Naive thymus-derived CD8-positive, alpha-beta T cell (primary cell): ENCODE measurements around the gene ATXN7L1. TPM values are rescaled to one million over a fixed set of nuclear protein-coding genes. Genes with fewer than 3 reads are reported as not detected.

Experiments
- ATAC-seq, 2 donors: fragments of 150-1000 bp; cut with Tn5 transposase in 1 of 2; sonication (Bioruptor Pico), chemical (Tn5 transposase) in 1 of 2; 1 replicate in 1 of 2; 2 replicates in 1 of 2; pipeline ENCODE4 v1.10.0; 2021; ENCODE audit warnings: mild to moderate bottlenecking in 2 of 2, moderate library complexity in 2 of 2
- POLR2A ChIA-PET: fragments of 350-600 bp; sonication (Branson Sonifier 250); formaldehyde crosslinking; loops from one replicate; lab custom pipeline; 2021; ENCODE audit warnings: antibody characterized with exemption; lab: Charles Lee
- DNase-seq, 10 donors: peaks; one replicate each; pipeline versions ENCODE4 v3.0.0 to v3.0.0-alpha.2; 2020 to 2022
- H3K27ac Mint-ChIP-seq, 10 donors: one replicate each; pipeline ENCODE4 v1.8.0; 2020 to 2022; ENCODE audit warnings: mild to moderate bottlenecking in 10 of 10, mixed read lengths in 10 of 10, moderate library complexity in 4 of 10, inconsistent platforms in 1 of 10
- H3K27me3 Mint-ChIP-seq, 5 donors: one replicate each; pipeline ENCODE4 v1.8.0; 2021 to 2022; ENCODE audit warnings: mixed read lengths in 5 of 5
- H3K36me3 Mint-ChIP-seq, 3 donors: one replicate each; pipeline ENCODE4 v1.8.0; 2020 to 2022; ENCODE audit warnings: mixed read lengths in 3 of 3, mild to moderate bottlenecking in 2 of 3, inconsistent platforms in 1 of 3
- H3K4me1 Mint-ChIP-seq, 4 donors: one replicate each; pipeline ENCODE4 v1.8.0; 2021 to 2022; ENCODE audit warnings: mixed read lengths in 4 of 4
- H3K4me3 Mint-ChIP-seq, 10 donors: one replicate each; pipeline ENCODE4 v1.8.0; 2020 to 2022; ENCODE audit warnings: mild to moderate bottlenecking in 10 of 10, mixed read lengths in 10 of 10, moderate library complexity in 6 of 10, inconsistent platforms in 1 of 10
- H3K9me3 Mint-ChIP-seq, 9 donors: one replicate each; pipeline ENCODE4 v1.8.0; 2020 to 2022; ENCODE audit warnings: mixed read lengths in 9 of 9, mild to moderate bottlenecking in 3 of 9, inconsistent platforms in 1 of 9, moderate library complexity in 1 of 9
- polyA plus RNA-seq, 3 donors: library from polyadenylated mRNA; unstranded; fragments of 300-500 nt; fragmentation: Illumina TruSeq; gene quantifications; one replicate each; pipeline ENCODE4 v1.2.3, GENCODE V29; 2021
- total RNA-seq, 8 experiments: library from RNA in 2 of 8; stranded (reverse) in 2 of 8; gene quantifications; one replicate each; pipeline ENCODE4 v1.2.3 and lab custom pipeline; 2021 to 2026

ATXN7L1 gene
- total and polyA plus RNA-seq, 5 experiments from 2014 or later, result 6.7 to 35.1 (median 12.7) TPM

DNA sequence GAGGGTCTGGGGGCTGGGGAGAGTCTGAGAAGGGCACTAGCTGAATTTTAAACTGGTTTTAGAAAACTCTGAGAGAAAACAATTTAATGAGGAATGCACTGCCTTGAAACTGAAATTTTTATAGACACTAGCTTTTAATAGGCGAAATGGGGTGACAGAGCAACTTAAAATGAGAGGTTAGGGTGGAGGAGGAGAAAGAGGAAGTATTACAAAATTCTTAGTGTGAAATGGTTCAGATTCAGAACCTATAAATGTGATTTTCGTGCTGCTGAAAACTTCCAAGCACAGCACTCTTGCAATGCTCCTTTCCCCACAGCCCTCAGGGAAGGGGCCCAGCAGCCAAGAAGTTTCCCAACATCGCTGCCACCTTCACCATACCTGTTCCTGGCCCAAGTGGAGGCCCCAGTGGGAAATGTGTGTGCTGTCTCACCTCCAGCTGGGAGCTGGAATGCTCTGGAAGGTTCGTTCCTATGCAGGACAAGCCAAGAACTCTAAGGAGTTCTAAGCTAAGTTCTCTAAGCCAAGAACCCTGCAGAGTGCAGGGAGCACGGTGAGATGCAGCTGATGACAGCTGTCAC lies 60.0 kb downstream of the ATXN7L1 start:
- ATAC-seq, result no peak
- peak overlapping the region in 3 of 10 donors; percentile 62 to 79 (median 76) for H3K27ac Mint-ChIP-seq
- peaks cover 6 to 19% (median 6%) of the 10 kb centered on the region in 4 donors for H3K4me1 Mint-ChIP-seq

DNA sequence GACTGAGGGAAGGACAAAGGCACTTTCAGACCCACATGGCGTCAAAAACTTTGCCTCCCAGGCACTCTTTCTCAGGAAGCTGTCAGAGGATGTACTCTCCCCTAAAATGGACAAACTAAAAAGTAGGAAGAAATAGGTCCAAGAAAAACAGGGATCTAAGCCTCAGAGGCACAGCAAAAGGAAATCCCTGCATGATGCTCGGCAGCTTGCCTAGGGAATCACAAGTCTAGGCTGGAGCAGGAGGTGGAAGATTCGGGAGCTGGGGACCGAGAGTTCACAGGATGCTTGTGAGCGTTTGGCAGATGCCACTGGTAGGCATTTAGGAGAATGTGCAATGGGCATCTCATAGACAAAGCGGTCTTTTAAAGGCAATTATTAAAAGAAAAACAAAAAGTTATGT lies 60.8 kb downstream of the ATXN7L1 start:
- no peaks in the 10 kb centered on the region for H3K9me3 Mint-ChIP-seq
- no peak for DNase-seq
- H3K36me3 Mint-ChIP-seq, result peaks cover 0 to 5% (median 2%) of the 10 kb centered on the region in 3 donors
- no peaks in the 10 kb centered on the region for H3K27me3 Mint-ChIP-seq
- no peak overlapping the region for H3K4me3 Mint-ChIP-seq
- POLR2A ChIA-PET, result no interaction called here
- ATAC-seq, result no peak
- no peak overlapping the region for H3K27ac Mint-ChIP-seq
- peaks cover 6 to 21% (median 9%) of the 10 kb centered on the region in 4 donors for H3K4me1 Mint-ChIP-seq

More for the DNA sequence above, 60.0 kb downstream of the ATXN7L1 start:
- POLR2A ChIA-PET, result no interaction called here
- Mint-ChIP-seq H3K9me3 (no peaks in the 10 kb centered on the region), H3K36me3 (peaks cover 0 to 5% (median 5%) of the 10 kb centered on the region in 3 donors), H3K4me3 (no peak overlapping the region), H3K27me3 (no peaks in the 10 kb centered on the region)
- no peak for DNase-seq

GRCh38 chr7:105814481-105814880 lies 61.9 kb downstream of the ATXN7L1 start:
- Mint-ChIP-seq H3K27ac (no peak overlapping the region), H3K36me3 (peaks cover 0 to 3% (median 0%) of the 10 kb centered on the region in 3 donors), H3K4me3 (no peak overlapping the region), H3K9me3 (no peaks in the 10 kb centered on the region), H3K27me3 (no peaks in the 10 kb centered on the region), H3K4me1 (peaks cover 14 to 30% (median 16%) of the 10 kb centered on the region in 4 donors)
- ATAC-seq, result no peak
- POLR2A ChIA-PET, result interaction anchor here (1.0 kb wide), 1 partner anchor 14 kb away, joined by 3 read pairs; no protein-coding TSS in a partner anchor
- DNase-seq, result no peak

DNA sequence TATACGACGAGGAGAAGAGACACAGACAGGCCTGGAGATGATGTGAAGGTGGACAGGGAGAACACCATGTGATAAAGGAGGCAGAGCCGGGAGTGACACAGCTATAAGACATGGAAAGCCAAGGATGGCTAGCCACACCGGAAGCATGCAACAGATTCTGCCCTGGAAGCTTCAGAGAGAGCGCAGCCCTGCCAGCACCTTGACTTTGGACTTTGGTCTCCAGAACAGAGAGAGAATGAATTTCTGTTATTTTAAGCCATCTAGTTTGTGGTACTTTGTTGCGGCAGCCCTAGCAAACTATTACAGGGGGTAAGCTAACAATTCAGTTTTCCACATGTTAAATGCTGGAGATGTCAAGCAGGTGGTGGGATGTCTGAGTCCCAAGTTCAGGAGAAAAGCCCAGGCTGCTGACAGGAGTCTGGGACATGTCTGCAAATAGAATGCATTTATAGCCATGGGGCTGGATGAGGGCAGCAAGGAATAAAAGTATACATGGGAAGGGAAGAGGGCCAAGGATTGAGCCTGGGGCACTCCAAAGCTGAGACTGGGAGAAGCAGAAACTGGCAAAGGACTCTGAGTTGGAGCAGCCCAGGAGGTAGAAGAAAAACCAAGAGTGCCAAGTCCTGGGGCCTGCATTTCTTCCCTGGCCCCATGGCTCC lies 65.1 kb downstream of the ATXN7L1 start:
- Mint-ChIP-seq H3K27me3 (no peaks in the 10 kb centered on the region), H3K9me3 (no peaks in the 10 kb centered on the region), H3K27ac (peak overlapping the region in 5 of 10 donors; percentile 2 to 79 (median 57)), H3K4me3 (no peak overlapping the region), H3K4me1 (peaks cover 27 to 55% (median 38%) of the 10 kb centered on the region in 4 donors), H3K36me3 (peaks cover 0 to 3% (median 0%) of the 10 kb centered on the region in 3 donors)
- POLR2A ChIA-PET, result interaction anchor here (0.6 to 1.2 kb wide), 2 partner anchors 120 to 211 kb away, joined by 3 read pairs; no protein-coding TSS in a partner anchor
- ATAC-seq (no peak), DNase-seq (no peak)

GRCh38 chr7:105810556-105810955 lies 65.8 kb downstream of the ATXN7L1 start:
- Mint-ChIP-seq H3K27ac (peak overlapping the region in 6 of 10 donors; percentile 20 to 79 (median 66)), H3K36me3 (no peaks in the 10 kb centered on the region), H3K4me3 (peak overlapping the region in 1 of 10 donors; percentile 17), H3K27me3 (no peaks in the 10 kb centered on the region), H3K4me1 (peaks cover 33 to 60% (median 44%) of the 10 kb centered on the region in 4 donors), H3K9me3 (no peaks in the 10 kb centered on the region)
- ATAC-seq (no peak), DNase-seq (no peak)
- POLR2A ChIA-PET, result no interaction called here

GRCh38 chr7:105808703-105809590 lies 67.5 kb downstream of the ATXN7L1 start:
- no peaks in the 10 kb centered on the region for H3K36me3 Mint-ChIP-seq
- peak overlapping the region in 7 of 10 donors; percentile 1 to 48 (median 17) for H3K4me3 Mint-ChIP-seq
- POLR2A ChIA-PET, result interaction anchor here (0.9 to 2.4 kb wide), 2 partner anchors 41 to 48 kb away, joined by 3 to 6 read pairs; no protein-coding TSS in a partner anchor
- no peaks in the 10 kb centered on the region for H3K27me3 Mint-ChIP-seq
- DNase-seq (peak in 8 of 10 donors; percentile 3 to 75 (median 34)), ATAC-seq (peak; percentile 92 to 94)
- peaks cover 39 to 58% (median 46%) of the 10 kb centered on the region in 4 donors for H3K4me1 Mint-ChIP-seq
- H3K27ac Mint-ChIP-seq, result peak overlapping the region in 9 of 10 donors; percentile 27 to 91 (median 50)
- no peaks in the 10 kb centered on the region for H3K9me3 Mint-ChIP-seq

GRCh38 chr7:105808209-105808608 lies 68.2 kb downstream of the ATXN7L1 start:
- no peaks in the 10 kb centered on the region for H3K9me3 Mint-ChIP-seq
- POLR2A ChIA-PET, result interaction anchor here (0.9 to 2.4 kb wide), 2 partner anchors 42 to 47 kb away, joined by 3 to 6 read pairs; no protein-coding TSS in a partner anchor
- no peak for DNase-seq
- peak overlapping the region in 1 of 10 donors; percentile 41 for H3K4me3 Mint-ChIP-seq
- no peak for ATAC-seq
- H3K36me3 Mint-ChIP-seq, result no peaks in the 10 kb centered on the region
- H3K27ac Mint-ChIP-seq, result peak overlapping the region in 7 of 10 donors; percentile 17 to 91 (median 65)
- H3K4me1 Mint-ChIP-seq, result peaks cover 35 to 58% (median 46%) of the 10 kb centered on the region in 4 donors
- H3K27me3 Mint-ChIP-seq, result no peaks in the 10 kb centered on the region

DNA sequence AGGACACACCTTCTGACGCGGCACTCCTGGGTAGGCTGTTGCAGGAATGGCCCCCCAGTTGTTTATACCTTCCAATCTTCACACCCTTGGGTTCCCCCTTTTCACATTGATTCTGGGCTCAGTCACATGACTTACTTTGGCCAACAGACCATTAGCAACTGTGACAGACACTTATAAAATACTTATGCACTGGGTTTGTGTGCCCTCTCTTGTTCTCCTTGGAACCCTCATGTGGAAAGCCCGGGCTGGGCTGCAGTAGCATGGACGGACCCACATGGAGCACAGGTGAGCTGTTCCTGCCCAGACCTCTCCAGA lies 69.0 kb downstream of the ATXN7L1 start:
- H3K4me3 Mint-ChIP-seq, result peak overlapping the region in 2 of 10 donors; percentile 4 to 25
- POLR2A ChIA-PET, result interaction anchor here (2.4 kb wide), 1 partner anchor 43 kb away, joined by 6 read pairs; no protein-coding TSS in a partner anchor

DNA sequence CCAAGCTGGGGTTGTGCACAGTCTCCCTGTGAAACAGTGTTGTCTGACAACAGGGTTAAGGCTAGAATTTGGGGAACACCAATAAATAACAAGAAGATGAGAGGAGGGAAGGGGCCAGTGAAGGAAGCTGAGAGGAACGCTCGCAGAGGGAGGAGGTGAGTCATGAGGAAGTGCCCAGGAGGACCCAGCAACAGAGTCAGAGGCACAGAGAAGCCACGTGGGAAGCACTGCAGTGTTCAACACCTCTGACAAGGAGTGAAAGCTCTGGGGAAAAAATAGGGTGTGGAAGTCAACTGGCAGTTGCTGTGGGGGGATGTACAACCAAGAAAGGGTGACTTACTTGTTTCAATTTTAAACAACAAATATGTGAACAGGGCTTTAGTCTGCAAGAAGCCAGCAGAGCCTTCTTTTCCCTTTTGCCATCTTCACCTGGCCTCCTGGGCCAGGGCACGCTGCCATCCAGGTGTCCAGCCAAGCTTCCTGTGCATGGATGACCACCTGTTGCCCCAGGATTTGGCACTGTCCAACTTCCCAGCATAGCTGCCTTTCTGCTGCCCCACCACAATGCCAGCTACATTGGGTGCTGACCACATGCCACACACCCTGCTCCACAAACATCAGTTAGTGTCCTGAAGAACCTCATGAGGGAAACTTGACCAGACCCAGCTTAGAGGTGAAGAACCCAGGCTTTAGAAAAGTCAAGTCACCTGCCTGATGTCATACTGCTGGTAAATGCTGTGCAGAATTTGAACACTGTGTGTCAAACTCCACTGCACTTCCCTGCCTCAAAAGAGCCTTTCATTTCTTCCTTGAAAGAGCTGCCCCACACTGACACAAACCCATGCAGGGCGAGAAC lies 69.6 kb downstream of the ATXN7L1 start:
- POLR2A ChIA-PET, result no interaction called here

More for the DNA sequence above, 69.0 kb downstream of the ATXN7L1 start:
- Mint-ChIP-seq H3K27ac (peak overlapping the region in 4 of 10 donors; percentile 19 to 85 (median 68)), H3K4me1 (peaks cover 37 to 62% (median 46%) of the 10 kb centered on the region in 4 donors), H3K27me3 (no peaks in the 10 kb centered on the region), H3K36me3 (no peaks in the 10 kb centered on the region), H3K9me3 (no peaks in the 10 kb centered on the region)
- DNase-seq (no peak), ATAC-seq (no peak)

GRCh38 chr7:105805447-105806019 lies 70.9 kb downstream of the ATXN7L1 start:
- DNase-seq (no peak), ATAC-seq (no peak)
- no peaks in the 10 kb centered on the region for H3K9me3 Mint-ChIP-seq
- H3K27me3 Mint-ChIP-seq, result no peaks in the 10 kb centered on the region
- H3K27ac Mint-ChIP-seq, result peak overlapping the region in 6 of 10 donors; percentile 3 to 90 (median 66)
- peaks cover 31 to 69% (median 51%) of the 10 kb centered on the region in 4 donors for H3K4me1 Mint-ChIP-seq
- no peak overlapping the region for H3K4me3 Mint-ChIP-seq
- POLR2A ChIA-PET, result no interaction called here
- H3K36me3 Mint-ChIP-seq, result no peaks in the 10 kb centered on the region

More for the DNA sequence above, 69.6 kb downstream of the ATXN7L1 start:
- Mint-ChIP-seq H3K9me3 (no peaks in the 10 kb centered on the region), H3K4me1 (peaks cover 37 to 60% (median 46%) of the 10 kb centered on the region in 4 donors), H3K27me3 (no peaks in the 10 kb centered on the region), H3K4me3 (peak overlapping the region in 8 of 10 donors; percentile 8 to 71 (median 53)), H3K36me3 (no peaks in the 10 kb centered on the region), H3K27ac (peak overlapping the region; percentile 3 to 85 (median 60))
- ATAC-seq (peak; percentile 46 to 62), DNase-seq (peak in 4 of 10 donors; percentile 8 to 33 (median 14))

GRCh38 chr7:105803429-105803736 lies 73.0 kb downstream of the ATXN7L1 start:
- Mint-ChIP-seq H3K4me3 (no peak overlapping the region), H3K27me3 (no peaks in the 10 kb centered on the region), H3K9me3 (no peaks in the 10 kb centered on the region), H3K36me3 (no peaks in the 10 kb centered on the region), H3K27ac (no peak overlapping the region), H3K4me1 (peaks cover 27 to 60% (median 47%) of the 10 kb centered on the region in 4 donors)
- POLR2A ChIA-PET, result no interaction called here
- ATAC-seq (no peak), DNase-seq (no peak)
